Smooth muscle cell (in vitro differentiated cells): ENCODE measurements around the gene DCTD. TPM values are rescaled to one million over a fixed set of nuclear protein-coding genes. Genes with fewer than 3 reads are reported as not detected.

Experiments
- DNase-seq: peaks from one replicate; lab custom pipeline; 2025; ENCODE audit not compliant: unreplicated experiment; lab: John Stamatoyannopoulos, UW
- H2AFZ ChIP-seq: fragments of 200-600 bp; sonication (generic); 2 replicates; pipeline ENCODE4 v1.6.0; 2016; ENCODE audit warnings: antibody characterized with exemption, low read depth, mild to moderate bottlenecking
- H3F3A ChIP-seq: fragments of 200-600 bp; sonication (generic); 2 replicates; pipeline ENCODE4 v1.6.0; 2017; ENCODE audit warnings: antibody characterized with exemption, low read depth
- H3K27ac ChIP-seq: fragments of 200-600 bp; sonication (generic); 2 replicates; pipeline ENCODE4 v1.5.1; 2016; ENCODE audit warnings: low read depth, mild to moderate bottlenecking
- H3K27me3 ChIP-seq: fragments of 200-600 bp; sonication (generic); 2 replicates; pipeline ENCODE4 v1.6.1; 2016; ENCODE audit warnings: low read depth, mild to moderate bottlenecking
- H3K36me3 ChIP-seq: fragments of 200-600 bp; sonication (generic); 2 replicates; pipeline ENCODE4 v1.5.1; 2016; ENCODE audit warnings: low read depth
- H3K4me1 ChIP-seq: fragments of 200-600 bp; sonication (generic); 2 replicates; pipeline ENCODE4 v1.5.1; 2016; ENCODE audit warnings: low read depth
- H3K4me2 ChIP-seq: fragments of 200-600 bp; sonication (generic); 2 replicates; pipeline ENCODE4 v1.6.0; 2016; ENCODE audit warnings: mild to moderate bottlenecking
- H3K4me3 ChIP-seq: fragments of 200-600 bp; sonication (generic); 2 replicates; pipeline ENCODE4 v1.5.1; 2016; ENCODE audit warnings: mild to moderate bottlenecking
- H3K79me2 ChIP-seq: fragments of 200-600 bp; sonication (generic); 2 replicates; pipeline ENCODE4 v1.6.0; 2016; ENCODE audit warnings: low read depth, mild to moderate bottlenecking
- H3K9ac ChIP-seq: fragments of 200-600 bp; sonication (generic); 2 replicates; pipeline ENCODE4 v1.6.0; 2016; ENCODE audit warnings: low read depth
- H3K9me3 ChIP-seq: fragments of 200-600 bp; sonication (generic); replicated peaks from 2 replicates; pipeline ENCODE4 v1.5.1; 2016; ENCODE audit warnings: low read depth
- H4K20me1 ChIP-seq: fragments of 200-600 bp; sonication (generic); 2 replicates; pipeline ENCODE4 v1.6.0; 2016; ENCODE audit warnings: low read depth
- CTCF ChIP-seq: fragments of 200-600 bp; sonication (generic); IDR thresholded peaks from 2 replicates; pipeline ENCODE4 v1.5.1; 2017; ENCODE audit warnings: borderline replicate concordance, mild to moderate bottlenecking, antibody characterized with exemption; ENCODE audit not compliant: insufficient read depth, poor library complexity, severe bottlenecking
- WGBS: methylation state at CpG from one replicate; pipeline ENCODE4 v1.1.7; 2016; ENCODE audit warnings: low lambda C conversion rate; 5-methylcytosine and 5-hydroxymethylcytosine counted together
- polyA plus RNA-seq: library from polyadenylated mRNA; unstranded; fragments of >200 nt; fragmentation: Nextera tagmentation; extraction: Ambion mirVana; gene quantifications from 2 replicates; pipeline ENCODE4 v1.2.1, GENCODE V29; 2016
- total RNA-seq: library from RNA; depleted of rRNA; stranded (reverse); fragments of >200 nt; gene quantifications from 2 replicates; pipeline ENCODE4 v1.2.3, GENCODE V29; 2014

Gene DCTD
- total and polyA plus RNA-seq, 2 experiments from 2014 or later, result 84.4 to 85.3 TPM

- no peak overlapping the region for H3K27ac ChIP-seq
- no peak overlapping the region for H3K4me3 ChIP-seq
- H3K9me3 ChIP-seq, result no peaks in the 10 kb centered on the region
- no peak for DNase-seq
- H4K20me1 ChIP-seq, result no peaks in the 10 kb centered on the region
- no peaks in the 10 kb centered on the region for H3F3A ChIP-seq
- H3K36me3 ChIP-seq, result no peaks in the 10 kb centered on the region
- no peak overlapping the region for H3K9ac ChIP-seq
- no peaks in the 10 kb centered on the region for H3K27me3 ChIP-seq
- no peak for TF ChIP-seq CTCF
- 68% methylated on average over 2 of the region's 2 CpGs for WGBS
- no peaks in the 10 kb centered on the region for H3K4me1 ChIP-seq
- no peaks in the 10 kb centered on the region for H3K79me2 ChIP-seq
- no peak overlapping the region for H2AFZ ChIP-seq
- H3K4me2 ChIP-seq, result no peak overlapping the region
Observed at GRCh38 chr4:182955411-182955810, 38.2 kb upstream of the DCTD start.

GRCh38 chr4:182944484-182945213, 27.5 kb upstream of the DCTD start:
- no peaks in the 10 kb centered on the region for H3K4me1 ChIP-seq
- peaks cover 42% of the 10 kb centered on the region for H3K27me3 ChIP-seq
- no peak for TF ChIP-seq CTCF
- H3K36me3 ChIP-seq, result no peaks in the 10 kb centered on the region
- no peak overlapping the region for H3K4me3 ChIP-seq
- H3F3A ChIP-seq, result no peaks in the 10 kb centered on the region
- H2AFZ ChIP-seq, result no peak overlapping the region
- no peak for DNase-seq
- no peaks in the 10 kb centered on the region for H3K79me2 ChIP-seq
- 76% methylated on average over 4 of the region's 4 CpGs for WGBS
- H3K9ac ChIP-seq, result no peak overlapping the region
- no peak overlapping the region for H3K4me2 ChIP-seq
- H3K9me3 ChIP-seq, result no peaks in the 10 kb centered on the region
- H4K20me1 ChIP-seq, result no peaks in the 10 kb centered on the region
- H3K27ac ChIP-seq, result no peak overlapping the region

GRCh38 chr4:182939680-182940079, 22.5 kb upstream of the DCTD start:
- no peaks in the 10 kb centered on the region for H4K20me1 ChIP-seq
- no peaks in the 10 kb centered on the region for H3K9me3 ChIP-seq
- no peak for DNase-seq
- H2AFZ ChIP-seq, result no peak overlapping the region
- H3K4me2 ChIP-seq, result no peak overlapping the region
- H3K79me2 ChIP-seq, result no peaks in the 10 kb centered on the region
- no peak overlapping the region for H3K9ac ChIP-seq
- no peaks in the 10 kb centered on the region for H3K4me1 ChIP-seq
- H3K27me3 ChIP-seq, result peaks cover 41% of the 10 kb centered on the region
- H3K4me3 ChIP-seq, result no peak overlapping the region
- no peak for TF ChIP-seq CTCF
- WGBS, result 92% methylated on average over 9 of the region's 9 CpGs
- no peaks in the 10 kb centered on the region for H3F3A ChIP-seq
- no peak overlapping the region for H3K27ac ChIP-seq
- no peaks in the 10 kb centered on the region for H3K36me3 ChIP-seq

- no peaks in the 10 kb centered on the region for H3K79me2 ChIP-seq
- H3K27me3 ChIP-seq, result peaks cover 31% of the 10 kb centered on the region
- H3K4me1 ChIP-seq, result no peaks in the 10 kb centered on the region
- H4K20me1 ChIP-seq, result no peaks in the 10 kb centered on the region
- H3K9ac ChIP-seq, result no peak overlapping the region
- H3K4me2 ChIP-seq, result peak overlapping the region; percentile 65
- no peaks in the 10 kb centered on the region for H3K36me3 ChIP-seq
- 15% methylated on average over 14 of the region's 14 CpGs for WGBS
- no peak overlapping the region for H2AFZ ChIP-seq
- peak; percentile 91 for TF ChIP-seq CTCF
- H3K27ac ChIP-seq, result no peak overlapping the region
- DNase-seq, result peak; percentile 21
- H3K4me3 ChIP-seq, result no peak overlapping the region
- no peaks in the 10 kb centered on the region for H3F3A ChIP-seq
- no peaks in the 10 kb centered on the region for H3K9me3 ChIP-seq
Observed at GRCh38 chr4:182938205-182938645, 21.0 kb upstream of the DCTD start.
